ENCODE data around the gene LRMDA. TPM values are rescaled to one million over a fixed set of nuclear protein-coding genes. Genes with fewer than 3 reads are reported as not detected.

The LRMDA gene
- total and polyA plus RNA-seq, 7 donors = 1.0 to 5.7 (median 2.5) TPM

DNA sequence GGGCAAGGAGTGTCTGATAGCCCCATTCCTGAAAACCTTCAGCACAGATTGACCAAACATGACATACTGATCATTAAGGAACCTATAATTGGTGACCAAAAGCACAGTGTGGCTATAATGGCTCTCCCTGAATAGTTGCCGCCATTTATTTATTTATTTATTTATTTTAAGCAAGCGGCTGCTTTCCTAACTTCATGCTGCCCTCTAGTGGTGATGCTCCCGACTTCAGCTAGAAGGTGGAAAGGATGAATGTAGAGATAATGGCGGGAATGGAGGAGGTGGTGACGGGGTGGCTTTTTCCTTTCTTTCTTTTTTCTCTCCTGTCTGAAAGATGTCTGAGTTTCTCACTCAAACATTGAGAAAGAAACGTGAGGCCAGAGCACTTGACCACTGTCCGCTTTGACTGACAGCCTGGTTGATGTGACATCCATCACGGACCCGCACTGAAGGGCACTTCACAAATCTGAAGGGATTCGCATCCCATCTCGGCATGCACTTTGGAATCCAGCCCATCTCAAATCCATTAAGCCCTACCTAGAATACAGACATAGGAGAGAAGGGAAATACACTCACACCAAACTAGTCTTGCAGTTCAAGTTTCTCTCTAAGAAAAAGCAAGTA is 1116.0 kb downstream of the LRMDA start:
- intact Hi-C loops (cut with DNase I) = loop anchor here (5.0 to 10.0 kb wide), 4 partner anchors 243 to 1150 kb away; partner anchors contain the start of gene ZNF503 (in 1 of the 2)
- no peak overlapping the region for H3K4me3 ChIP-seq
- no peaks in the 10 kb centered on the region for H3K36me3 ChIP-seq (ENCODE audit: insufficient read depth in 1 of 2, low read depth in 1 of 2)
- peak in 3 of 4 donors; percentile 65 to 75 (median 71) for ATAC-seq
- peak; percentile 62 to 75 for DNase-seq
- TF ChIP-seq, protein P1, sequence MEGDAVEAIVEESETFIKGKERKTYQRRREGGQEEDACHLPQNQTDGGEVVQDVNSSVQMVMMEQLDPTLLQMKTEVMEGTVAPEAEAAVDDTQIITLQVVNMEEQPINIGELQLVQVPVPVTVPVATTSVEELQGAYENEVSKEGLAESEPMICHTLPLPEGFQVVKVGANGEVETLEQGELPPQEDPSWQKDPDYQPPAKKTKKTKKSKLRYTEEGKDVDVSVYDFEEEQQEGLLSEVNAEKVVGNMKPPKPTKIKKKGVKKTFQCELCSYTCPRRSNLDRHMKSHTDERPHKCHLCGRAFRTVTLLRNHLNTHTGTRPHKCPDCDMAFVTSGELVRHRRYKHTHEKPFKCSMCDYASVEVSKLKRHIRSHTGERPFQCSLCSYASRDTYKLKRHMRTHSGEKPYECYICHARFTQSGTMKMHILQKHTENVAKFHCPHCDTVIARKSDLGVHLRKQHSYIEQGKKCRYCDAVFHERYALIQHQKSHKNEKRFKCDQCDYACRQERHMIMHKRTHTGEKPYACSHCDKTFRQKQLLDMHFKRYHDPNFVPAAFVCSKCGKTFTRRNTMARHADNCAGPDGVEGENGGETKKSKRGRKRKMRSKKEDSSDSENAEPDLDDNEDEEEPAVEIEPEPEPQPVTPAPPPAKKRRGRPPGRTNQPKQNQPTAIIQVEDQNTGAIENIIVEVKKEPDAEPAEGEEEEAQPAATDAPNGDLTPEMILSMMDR (IDR thresholded peaks at IDR 0.05) = peak; percentile 85
- H3K27ac ChIP-seq = no peak overlapping the region
- 31 to 33% (median 33%) methylated on average over 11 of the region's 11 CpGs for WGBS, 3 donors
- H3K4me1 ChIP-seq = no peaks in the 10 kb centered on the region
- no peaks in the 10 kb centered on the region for H3K9me3 ChIP-seq
- H3K27me3 ChIP-seq (ENCODE audit: insufficient read depth in 3 of 3, low read length in 2 of 3) = no peaks in the 10 kb centered on the region

DNA sequence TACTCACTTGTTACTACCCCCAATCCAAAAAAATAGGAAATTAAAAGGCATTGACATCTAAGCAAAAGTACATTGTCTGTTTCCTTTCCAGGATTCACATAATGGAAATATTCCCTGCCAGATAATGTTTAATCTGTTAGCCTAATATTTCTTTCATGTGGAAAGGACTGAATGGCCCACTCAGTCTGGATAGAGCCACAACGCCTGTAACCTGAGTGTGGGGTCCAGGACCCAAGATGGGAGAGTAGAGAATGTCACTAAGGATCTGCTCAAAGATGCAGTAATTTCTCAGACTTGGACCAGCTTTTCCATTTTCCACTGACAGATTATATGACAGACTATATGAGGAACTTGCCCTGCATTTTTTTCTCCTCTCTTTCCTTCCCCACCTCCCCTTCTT is 1117.3 kb downstream of the LRMDA start:
- Histone ChIP-seq H3K9me3 (no peaks in the 10 kb centered on the region), H3K36me3 (ENCODE audit: insufficient read depth in 1 of 2, low read depth in 1 of 2) (no peaks in the 10 kb centered on the region), H3K4me3 (no peak overlapping the region), H3K27me3 (ENCODE audit: insufficient read depth in 3 of 3, low read length in 2 of 3) (no peaks in the 10 kb centered on the region), H3K27ac (no peak overlapping the region), H3K4me1 (no peaks in the 10 kb centered on the region)
- TF ChIP-seq, protein P1 (IDR thresholded peaks at IDR 0.05) = no peak
- DNase-seq (no peak), ATAC-seq (no peak)
- WGBS, 3 donors = 85 to 100% (median 85%) methylated on average over 1 of the region's 1 CpG
- intact Hi-C loops (cut with DNase I) = loop anchor here (5.0 to 10.0 kb wide), 4 partner anchors 244 to 1151 kb away; partner anchors contain the start of gene ZNF503 (in 1 of the 2)

DNA sequence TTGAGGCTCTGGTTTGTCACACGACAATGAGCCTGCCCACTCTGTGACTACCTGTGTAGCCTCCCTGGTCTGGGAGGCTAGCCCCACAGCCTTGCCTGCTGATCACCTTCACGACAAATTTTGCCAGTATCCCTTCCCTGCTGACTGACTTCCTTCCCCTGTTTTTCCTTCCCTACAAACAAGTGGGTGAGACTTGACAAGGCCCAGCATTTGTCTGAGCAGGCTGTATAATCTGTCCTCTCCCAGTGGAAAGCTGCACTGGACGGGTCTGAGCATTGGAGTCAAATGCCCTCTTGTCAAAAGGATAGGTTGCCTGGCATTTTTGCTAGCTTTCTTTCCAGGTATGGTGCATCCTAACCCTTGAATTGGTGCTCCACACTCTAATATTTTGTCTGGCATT is 1117.7 kb downstream of the LRMDA start:
- Histone ChIP-seq H3K27ac (no peak overlapping the region), H3K27me3 (ENCODE audit: insufficient read depth in 3 of 3, low read length in 2 of 3) (no peaks in the 10 kb centered on the region), H3K4me1 (no peaks in the 10 kb centered on the region), H3K9me3 (no peaks in the 10 kb centered on the region), H3K36me3 (ENCODE audit: insufficient read depth in 1 of 2, low read depth in 1 of 2) (no peaks in the 10 kb centered on the region), H3K4me3 (no peak overlapping the region)
- intact Hi-C loops (cut with DNase I) = loop anchor here (5.0 to 10.0 kb wide), 4 partner anchors 244 to 1152 kb away; partner anchors contain the start of gene ZNF503 (in 1 of the 2)
- no peak for DNase-seq
- WGBS, 3 donors = 77 to 85% (median 79%) methylated on average over 3 of the region's 3 CpGs
- TF ChIP-seq, protein P1 (IDR thresholded peaks at IDR 0.05) = no peak
- no peak for ATAC-seq

DNA sequence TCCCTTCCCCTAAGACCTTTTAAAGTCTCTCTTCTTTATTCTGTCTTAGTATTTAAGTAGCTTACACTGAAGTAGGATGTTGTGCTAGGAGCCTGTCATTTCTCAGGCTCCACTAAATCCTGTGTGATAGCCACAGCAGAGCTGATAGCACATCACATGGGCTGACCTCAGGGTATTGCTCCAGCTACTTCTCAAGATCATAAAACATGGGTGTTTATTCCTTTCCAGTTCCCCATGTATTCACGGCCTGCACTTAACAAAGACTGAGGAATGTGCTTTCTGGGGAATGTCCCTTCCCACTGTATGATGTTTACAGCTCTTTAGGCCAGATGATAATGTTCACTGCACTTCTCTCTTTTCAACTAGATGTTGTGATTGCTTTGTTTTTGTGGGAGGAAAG is 1119.4 kb downstream of the LRMDA start:
- intact Hi-C loops (cut with DNase I) = loop anchor here in 1 of 2 donors (10.0 kb wide), 1 partner anchor 454 kb away; no protein-coding TSS in a partner anchor
- WGBS, 3 donors = 69 to 77% (median 71%) methylated on average over 1 of the region's 1 CpG

More for the DNA sequence above, 1119.4 kb downstream of the LRMDA start:
- no peaks in the 10 kb centered on the region for H3K27me3 ChIP-seq (ENCODE audit: insufficient read depth in 3 of 3, low read length in 2 of 3)
- no peaks in the 10 kb centered on the region for H3K4me1 ChIP-seq
- no peak overlapping the region for H3K27ac ChIP-seq
- no peak overlapping the region for H3K4me3 ChIP-seq
- TF ChIP-seq, protein P1 (IDR thresholded peaks at IDR 0.05) = no peak
- H3K36me3 ChIP-seq (ENCODE audit: insufficient read depth in 1 of 2, low read depth in 1 of 2) = no peaks in the 10 kb centered on the region
- no peaks in the 10 kb centered on the region for H3K9me3 ChIP-seq
- DNase-seq (no peak), ATAC-seq (no peak)
